ENCODE data around the gene ATXN7L1.

- TF ChIP-seq CTCF (CRISPR knock-in tag; IDR thresholded peaks at IDR 0.05) (no peak), ZNF280D (CRISPR knock-in tag; IDR thresholded peaks at IDR 0.05) (no peak), KDM2A (CRISPR knock-in tag; IDR thresholded peaks at IDR 0.05; ENCODE audit: borderline replicate concordance, low read depth) (no peak), MED13 (CRISPR knock-in tag; IDR thresholded peaks at IDR 0.05) (no peak)
Observed at GRCh38 chr7:105655067-105655466, 221.3 kb downstream of the ATXN7L1 start.
